ENCODE data around the gene TMPRSS6.
"Not testable (repeated sequence)": the region's sequence is repeated elsewhere in the genome, so short reads cannot be mapped to it uniquely, and the experiment has no call there.

TMPRSS6 gene

DNA sequence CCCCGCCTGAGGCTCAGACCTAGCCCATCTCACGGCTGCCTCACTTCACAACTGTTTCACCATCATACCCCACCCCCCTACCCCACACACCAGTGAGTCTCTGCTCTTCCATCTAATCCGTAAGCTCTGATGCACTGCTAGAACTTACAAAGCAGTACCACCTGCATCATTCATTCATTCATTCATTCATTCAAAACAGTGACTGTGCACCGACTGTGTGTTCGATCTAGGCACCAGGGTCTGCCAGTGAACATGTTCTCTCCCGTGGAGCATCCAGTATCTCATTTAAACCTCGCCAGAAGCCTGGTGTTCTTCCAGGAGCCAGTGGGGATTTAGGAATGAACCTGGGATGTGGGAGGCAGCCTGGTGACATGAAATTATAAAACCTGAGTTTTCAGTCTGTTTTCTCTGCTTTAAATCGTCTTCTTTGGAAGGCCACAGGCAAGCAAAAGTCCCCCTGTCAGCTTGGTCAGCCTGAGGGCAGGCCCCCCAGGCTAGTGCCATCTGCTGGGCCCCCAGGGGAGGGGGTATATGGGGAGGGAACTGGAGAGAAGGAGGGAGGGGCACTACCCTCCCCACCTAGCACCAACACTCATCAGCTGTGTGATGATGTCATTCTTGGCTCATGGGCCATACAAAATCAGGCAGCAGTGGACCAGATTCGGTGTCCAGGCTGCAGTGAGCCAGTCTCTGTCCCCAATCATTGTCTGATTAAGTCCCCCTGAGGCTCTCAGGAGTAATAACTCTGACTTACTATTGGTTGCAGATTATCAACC lies 18.4 kb downstream of the TMPRSS6 start:
- no peak overlapping the region for H3K4me3 ChIP-seq (ENCODE audit: low read depth, low read length)

DNA sequence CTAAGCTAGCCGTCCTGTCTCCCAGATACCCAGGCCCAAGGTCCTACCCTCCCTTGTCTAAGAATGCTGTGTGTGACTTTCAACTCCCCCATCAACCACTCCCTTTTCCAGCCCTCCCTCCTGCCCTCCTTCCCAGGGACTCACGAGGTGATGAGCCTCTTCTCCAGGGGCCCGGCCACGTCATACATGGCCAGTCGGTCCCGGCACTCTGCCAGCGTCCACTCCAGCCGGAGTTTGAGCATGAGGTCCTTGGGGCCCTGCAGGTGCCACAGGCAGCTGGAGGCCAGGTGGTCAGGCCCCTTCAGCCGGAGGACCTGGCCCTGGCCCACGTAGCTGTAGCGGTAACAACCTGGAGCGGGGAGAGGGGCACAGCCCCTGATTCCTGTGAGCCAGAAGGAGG lies 20.1 kb downstream of the TMPRSS6 start:
- H3K4me3 ChIP-seq (ENCODE audit: low read depth, low read length): no peak overlapping the region

DNA sequence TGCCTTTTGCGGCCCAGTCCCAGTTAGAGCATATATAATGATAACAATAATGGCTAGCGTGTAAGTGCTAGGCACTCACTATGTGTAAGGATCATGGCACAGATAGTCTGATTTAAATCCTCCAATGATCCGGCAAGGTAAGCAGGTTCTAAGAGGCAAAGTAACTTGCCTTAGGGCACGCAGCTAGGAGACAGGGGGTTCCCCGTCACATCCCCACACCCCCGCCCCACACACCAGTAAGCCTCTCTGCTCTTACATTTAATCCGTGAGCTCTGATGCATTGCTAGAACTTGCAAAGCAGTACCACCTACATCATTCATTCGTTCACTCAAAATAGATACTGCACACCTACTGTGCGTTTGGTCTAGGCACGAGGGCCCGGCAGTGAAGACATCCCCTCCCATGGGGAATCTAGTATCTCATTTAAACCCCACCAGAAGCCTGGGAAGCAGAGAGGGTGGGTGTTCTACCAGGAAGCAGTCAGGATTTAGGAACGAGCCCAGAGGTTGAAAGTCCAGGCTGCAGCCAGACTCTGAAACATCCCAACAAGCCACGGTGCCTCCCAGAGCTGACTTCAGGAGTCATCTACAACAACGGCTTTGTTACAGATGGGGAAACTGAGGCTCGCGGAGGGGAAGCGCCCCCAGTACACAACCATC lies 20.6 kb downstream of the TMPRSS6 start:
- H3K4me3 ChIP-seq (ENCODE audit: low read depth, low read length): no peak overlapping the region

DNA sequence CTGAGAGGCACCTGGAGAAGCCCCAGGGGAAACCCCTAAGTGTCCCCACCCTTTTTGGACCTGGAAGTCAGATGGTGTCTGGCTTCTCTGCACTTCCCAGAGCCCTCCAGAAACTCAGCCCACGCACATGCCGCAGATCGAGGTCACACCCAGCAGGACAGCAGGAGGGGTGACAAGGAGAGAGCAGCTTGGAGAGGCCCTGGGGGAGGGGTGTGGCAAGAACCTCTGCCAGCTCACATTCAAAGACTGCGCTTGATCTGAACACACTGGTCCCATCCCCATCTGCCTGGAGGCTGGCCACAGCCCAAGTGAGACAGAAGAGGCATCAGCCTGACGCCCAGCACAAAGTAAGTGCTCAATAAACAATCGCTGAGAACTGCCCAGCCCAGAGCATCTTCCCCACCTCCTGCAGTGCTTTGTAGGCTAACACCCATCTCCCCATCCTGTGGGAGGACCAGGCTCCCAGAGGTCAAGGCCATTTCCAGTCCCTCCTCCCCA lies 21.4 kb downstream of the TMPRSS6 start:
- H3K4me3 ChIP-seq (ENCODE audit: low read depth, low read length): no peak overlapping the region

DNA sequence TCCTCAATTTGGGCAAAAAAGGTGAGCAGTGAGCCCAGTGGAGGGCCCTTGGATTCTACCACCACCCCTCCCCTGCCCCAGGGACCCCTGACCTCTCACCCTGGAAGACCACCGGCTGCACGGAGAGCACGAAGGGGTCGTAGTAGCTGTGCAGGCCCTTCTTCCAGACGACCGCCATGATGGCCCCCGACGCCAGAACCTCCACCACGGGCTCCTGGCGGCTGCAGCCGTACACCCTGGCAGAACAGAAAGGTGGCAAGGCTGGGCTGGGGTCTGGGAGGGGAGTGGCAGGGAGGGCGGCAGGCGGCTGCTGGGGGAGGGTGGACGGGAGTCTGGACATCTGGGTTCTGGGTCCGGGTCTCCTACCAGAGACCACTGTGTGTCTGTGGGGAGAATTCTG lies 23.3 kb downstream of the TMPRSS6 start:
- no peak overlapping the region for H3K4me3 ChIP-seq (ENCODE audit: low read depth, low read length)

DNA sequence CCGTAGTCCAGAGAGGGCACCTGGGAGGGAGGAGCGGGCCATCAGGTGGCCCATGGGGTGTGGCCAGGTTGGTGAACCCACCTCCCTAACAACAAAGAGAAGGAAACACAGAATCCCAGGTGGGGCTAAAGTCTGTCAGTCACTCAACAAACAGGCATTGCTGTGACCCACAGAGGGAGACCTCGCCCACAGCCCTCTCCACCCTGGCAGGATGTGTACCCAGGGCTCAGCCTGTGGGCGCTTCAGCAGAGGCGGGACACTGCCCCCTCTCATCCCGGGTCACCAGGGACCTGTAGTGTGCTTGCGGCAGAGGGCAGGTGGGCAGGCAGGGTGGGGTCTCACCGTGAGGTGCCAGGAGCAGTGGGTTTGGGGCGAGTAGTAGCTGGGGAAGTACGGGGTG lies 25.1 kb downstream of the TMPRSS6 start:
- H3K4me3 ChIP-seq (ENCODE audit: low read depth, low read length): no peak overlapping the region

DNA sequence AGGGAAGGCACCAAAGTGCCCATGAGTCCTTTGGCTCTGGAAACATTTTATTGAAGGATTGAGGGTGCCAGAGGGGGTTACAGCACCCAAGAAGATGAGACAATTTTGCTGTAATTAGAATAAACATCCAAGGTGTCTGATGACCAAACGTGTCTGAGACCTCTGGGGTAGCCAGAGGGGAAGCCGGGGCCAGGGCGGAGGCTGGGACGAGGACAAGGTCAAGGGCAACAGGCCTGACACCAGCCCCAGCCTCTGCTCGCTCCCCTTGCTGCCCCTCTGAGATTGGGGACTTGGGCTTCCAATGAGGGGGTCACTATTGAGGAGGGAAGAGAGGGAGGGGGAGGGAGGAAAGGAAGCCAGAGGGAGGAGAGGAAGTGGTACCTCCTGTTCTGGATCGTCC lies 25.6 kb downstream of the TMPRSS6 start:
- no peak overlapping the region for H3K4me3 ChIP-seq (ENCODE audit: low read depth, low read length)

DNA sequence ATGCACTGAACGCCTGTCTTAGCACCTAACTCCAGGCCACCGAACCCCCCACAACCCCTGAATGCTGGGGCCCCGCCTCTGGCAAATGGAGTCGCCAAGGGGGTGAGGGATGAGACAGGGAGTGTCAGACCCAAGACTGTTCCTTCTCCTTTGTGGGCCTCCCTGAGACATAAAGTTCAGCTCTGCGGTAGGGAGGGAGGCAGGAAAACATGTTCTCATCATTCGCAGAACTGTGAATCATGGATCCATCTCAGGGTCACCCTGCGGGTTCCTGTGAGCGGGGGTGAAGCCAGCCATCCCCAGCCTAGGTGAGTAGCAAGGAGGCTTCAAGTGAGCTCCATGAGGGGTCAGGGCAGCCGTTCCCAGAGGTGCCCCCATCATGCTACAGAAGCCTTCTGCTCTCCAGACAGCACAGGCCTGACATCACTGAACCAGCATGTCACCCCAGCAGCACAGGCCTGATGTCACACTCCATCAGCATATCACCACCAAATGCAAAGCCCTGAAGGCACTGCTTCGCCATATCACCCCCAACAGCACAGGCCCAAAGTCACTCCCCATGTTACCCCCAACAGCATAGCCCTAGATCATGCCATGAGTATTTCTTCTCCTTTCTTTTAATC lies 27.2 kb downstream of the TMPRSS6 start:
- no peak overlapping the region for H3K4me3 ChIP-seq (ENCODE audit: low read depth, low read length)

DNA sequence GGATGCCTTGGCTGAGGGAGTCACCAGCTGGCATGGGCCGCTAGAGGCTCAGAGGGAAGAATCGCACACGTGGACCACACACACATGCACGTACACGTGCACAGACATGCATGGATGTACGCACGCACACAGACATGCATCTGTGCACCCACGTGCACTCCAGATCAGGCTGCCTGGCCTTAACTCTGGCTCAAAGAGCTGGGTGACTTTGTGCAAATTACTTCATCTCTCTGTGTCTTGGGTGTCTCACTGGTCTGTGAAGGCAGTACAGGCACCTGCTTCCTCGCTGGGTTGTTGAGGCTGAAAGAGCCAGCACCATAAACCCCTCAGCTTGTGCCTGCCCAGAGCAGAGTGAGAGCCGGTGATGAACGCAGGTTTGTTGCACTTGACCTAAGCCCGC lies 28.7 kb downstream of the TMPRSS6 start:
- H3K4me3 ChIP-seq (ENCODE audit: low read depth, low read length): no peak overlapping the region

DNA sequence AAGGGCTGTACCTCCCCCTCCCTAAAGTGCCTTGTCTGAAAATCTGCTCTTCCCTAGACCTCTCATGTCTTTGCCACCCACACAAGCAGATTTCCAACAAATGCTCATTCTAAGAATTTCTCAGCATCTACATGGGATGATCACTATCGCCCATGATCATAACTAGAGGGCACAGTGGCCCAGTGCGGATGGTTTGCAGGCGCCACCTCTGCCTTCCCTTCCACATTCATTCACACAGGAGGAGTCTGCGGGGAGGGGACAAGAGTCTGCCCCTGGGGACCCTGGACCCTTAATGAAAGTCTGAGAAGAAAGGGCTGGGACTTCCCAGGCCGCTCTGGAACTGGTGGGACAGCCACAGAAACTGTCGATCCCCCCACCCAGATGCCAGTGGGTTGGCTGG lies 29.1 kb downstream of the TMPRSS6 start:
- H3K4me3 ChIP-seq (ENCODE audit: low read depth, low read length): no peak overlapping the region

DNA sequence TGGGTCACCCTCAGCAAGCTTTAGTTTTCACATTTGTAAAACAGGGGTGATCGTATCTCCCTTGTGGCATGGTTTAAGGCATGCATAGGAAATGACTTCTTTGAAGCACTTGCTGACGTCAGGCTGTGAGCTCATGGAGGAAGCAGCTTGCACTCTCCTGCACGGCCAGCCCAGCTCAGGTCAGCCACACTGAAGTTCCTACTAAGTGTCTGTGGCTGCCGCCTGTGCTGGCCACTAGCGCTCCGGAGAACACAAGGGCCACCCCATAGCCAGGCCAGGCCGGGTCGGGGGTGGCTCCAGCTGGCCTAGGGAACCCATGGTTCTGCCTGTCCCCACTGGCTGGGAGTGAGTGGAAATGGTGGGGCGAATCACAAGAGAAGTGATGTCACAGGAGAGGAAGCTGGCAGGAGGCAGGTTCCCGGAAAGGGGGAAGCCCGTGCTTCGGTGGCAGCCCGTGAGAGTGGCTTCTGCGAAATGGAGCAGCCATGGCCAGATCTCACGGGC lies 29.8 kb downstream of the TMPRSS6 start:
- H3K4me3 ChIP-seq (ENCODE audit: low read depth, low read length): no peak overlapping the region

DNA sequence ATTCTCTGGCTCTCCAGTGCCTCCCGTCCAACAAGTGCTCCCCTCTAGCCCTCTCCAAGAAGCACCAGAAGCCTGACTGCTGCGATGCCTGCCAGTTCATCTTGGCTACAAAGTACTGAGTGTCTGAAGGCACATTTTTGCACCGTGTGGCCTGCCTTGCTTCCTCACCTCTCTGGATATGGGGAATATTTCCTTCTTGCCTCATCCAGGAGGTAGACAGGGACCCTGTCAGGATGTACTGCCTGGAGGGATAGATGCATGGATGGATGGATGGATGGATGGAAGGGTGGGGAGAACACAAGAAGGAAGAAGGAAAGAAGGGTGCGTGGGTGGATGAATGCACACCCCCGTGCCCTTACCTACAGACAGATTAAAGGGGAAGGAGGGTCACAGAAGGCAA lies 30.4 kb downstream of the TMPRSS6 start:
- H3K4me3 ChIP-seq (ENCODE audit: low read depth, low read length): no peak overlapping the region

DNA sequence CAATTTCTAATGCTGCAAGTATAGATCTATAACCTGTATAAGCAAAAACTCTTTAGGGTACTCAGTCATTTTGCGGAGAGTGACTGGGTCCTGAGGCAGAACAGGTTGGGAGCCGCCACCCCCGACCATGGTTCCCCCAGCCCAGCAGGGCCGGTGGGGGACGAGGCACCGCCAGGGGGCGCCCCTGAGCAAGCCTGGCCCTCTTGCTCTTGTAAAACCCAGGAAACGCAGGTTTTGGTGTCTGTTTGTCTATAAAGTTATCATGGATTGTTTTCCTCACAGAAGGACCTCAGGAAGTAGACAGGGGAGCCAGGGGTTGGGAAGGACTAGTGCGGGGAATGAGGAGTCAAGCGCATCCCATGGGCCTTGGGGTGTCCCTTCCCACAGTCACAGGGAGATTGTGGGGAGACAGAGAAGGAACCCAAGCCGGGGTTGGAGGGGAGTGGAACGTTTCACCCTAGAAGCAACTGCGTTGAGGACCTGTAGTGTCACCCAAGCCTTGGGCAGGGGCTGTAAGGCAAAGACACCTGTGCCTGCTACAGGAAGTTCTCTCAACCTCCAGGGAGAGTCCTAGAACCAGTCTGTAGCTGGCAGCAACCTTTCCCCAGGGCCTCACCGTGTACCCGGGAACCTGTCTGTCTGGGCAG lies 31.6 kb downstream of the TMPRSS6 start:
- H3K4me3 ChIP-seq (ENCODE audit: low read depth, low read length): no peak overlapping the region

DNA sequence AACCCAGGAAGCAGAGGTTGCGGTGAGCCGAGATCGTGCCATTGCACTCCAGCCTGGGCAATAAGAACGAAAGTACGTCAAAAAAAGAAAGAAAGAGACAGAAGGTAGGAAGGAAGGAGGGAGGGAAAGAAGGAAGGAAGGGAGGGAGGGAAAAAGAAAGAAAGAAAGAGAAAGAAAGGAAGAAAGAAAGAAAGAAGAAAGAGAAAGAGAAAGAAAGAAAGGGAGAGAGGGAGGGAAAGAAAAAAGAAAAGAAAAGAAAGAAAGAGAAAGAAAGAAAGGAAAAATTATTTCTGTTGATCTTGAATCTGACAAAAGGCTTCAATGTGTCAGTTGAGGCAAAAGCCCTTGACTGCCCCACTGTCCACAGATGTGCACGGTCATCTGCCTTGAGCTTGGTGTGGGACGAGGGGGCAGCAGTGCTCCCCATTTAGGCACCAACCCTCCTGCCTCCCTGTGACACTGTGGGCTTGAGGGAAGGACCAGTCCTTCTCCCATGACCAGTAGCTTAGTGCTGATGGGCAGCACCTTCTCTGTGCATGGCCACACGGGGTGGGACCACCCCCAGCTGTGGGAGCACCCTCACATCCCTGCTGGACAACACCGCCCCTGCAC lies 33.6 kb downstream of the TMPRSS6 start:
- H3K4me3 ChIP-seq (ENCODE audit: low read depth, low read length): no peak overlapping the region

DNA sequence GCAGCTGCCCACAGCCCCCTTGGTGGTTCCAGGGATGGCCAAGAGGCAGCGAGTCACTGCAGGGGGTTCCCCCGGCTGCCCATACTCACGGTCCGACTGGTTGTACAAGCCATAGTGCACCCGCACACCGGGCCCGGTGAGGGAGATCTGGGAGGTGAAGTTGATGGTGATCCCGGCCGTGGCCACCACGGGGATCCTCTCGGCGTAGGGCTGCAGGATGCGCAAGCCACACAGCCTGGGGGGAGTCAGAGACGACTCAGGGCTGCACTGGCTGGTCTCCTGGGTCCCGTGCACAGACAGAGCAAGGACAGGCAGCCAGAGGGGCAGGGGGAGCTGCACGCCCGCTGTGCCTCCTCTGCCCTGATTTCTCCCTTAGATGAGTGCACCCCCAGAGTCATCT lies 34.5 kb downstream of the TMPRSS6 start:
- H3K4me3 ChIP-seq (ENCODE audit: low read depth, low read length): no peak overlapping the region

DNA sequence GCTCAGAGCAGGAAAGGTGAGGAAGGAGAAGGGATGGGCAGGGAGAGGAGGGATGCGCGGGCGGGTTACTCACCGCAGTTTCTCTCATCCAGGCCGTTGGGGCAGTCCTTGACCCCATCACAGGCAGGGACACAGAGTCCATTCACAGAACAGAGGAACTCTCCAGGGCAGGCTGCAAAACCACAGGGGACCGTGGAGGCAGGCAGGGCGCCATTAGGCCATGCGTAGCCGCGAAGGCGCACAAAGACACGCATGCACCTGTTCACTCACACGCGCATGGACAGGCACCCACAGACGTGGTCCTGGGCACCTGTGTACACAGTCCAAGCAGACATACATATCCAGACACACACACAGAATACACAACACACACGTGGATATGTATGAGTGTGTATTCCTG lies 35.0 kb downstream of the TMPRSS6 start:
- H3K4me3 ChIP-seq (ENCODE audit: low read depth, low read length): no peak overlapping the region

DNA sequence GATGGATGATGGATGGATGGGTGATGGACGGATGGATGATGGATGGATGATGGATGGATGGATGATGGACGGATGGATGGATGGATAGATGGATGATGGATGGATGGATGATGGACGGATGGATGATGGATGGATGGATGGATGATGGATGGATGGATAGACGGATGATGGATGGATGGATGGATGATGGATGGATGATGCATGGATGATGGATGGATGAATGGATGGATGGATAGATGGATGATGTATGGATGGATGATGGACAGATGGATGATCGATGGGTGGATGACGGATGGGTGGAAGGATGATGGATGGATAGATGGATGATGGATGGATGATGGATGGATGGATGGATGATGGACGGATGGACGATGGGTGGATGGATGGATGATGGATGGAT lies 36.8 kb downstream of the TMPRSS6 start:
- no peak overlapping the region for H3K4me3 ChIP-seq (ENCODE audit: low read depth, low read length)

DNA sequence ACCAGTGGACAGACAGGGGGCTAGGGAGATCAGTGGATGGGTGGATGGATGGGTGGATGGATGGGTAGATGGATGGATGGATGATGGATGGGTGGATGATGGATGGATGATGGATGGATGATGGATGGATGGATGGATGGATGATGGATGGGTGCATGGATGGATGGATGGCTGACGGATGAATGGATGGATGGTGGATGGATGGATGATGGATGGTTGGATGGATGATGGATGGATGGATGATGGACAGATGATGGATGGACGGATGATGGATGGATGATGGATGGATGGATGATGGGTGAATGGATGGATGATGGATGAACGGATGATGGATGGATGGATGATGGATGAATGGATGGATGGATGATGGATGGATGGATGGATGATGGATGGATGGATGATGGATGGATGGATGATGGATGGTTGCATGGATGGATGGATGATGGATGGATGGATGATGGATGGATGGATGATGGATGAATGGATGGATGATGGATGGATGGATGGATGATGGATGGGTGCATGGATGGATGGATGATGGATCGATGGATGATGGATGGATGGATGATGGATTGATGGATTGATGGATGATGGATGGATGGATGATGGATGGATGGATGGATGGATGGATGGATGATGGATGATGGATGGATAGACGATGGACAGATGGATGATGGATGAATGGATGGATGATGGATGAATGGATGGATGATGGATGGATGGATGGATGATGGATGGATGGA lies 37.5 kb downstream of the TMPRSS6 start:
- not testable (repeated sequence) for H3K4me3 ChIP-seq (ENCODE audit: low read depth, low read length)

DNA sequence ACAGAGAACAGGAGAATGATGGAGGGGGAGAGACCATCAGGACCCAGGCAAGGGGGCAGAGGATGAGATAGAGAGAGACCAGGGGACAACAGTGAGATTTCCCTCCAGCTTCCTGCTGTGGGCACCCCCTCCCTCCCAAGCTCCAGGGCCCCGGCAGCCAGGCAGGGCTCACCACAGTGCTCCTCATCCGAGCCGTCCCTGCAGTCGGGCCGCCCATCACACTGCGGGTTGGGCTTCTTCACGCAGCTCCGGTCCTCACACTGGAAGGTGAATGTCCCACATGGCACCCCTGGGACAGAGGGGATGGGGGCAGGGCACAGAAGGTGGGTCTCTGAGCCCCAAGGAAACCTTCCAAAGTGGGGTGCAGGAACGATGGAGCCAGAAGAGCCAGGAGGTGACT lies 38.8 kb downstream of the TMPRSS6 start:
- H3K4me3 ChIP-seq (ENCODE audit: low read depth, low read length): no peak overlapping the region

DNA sequence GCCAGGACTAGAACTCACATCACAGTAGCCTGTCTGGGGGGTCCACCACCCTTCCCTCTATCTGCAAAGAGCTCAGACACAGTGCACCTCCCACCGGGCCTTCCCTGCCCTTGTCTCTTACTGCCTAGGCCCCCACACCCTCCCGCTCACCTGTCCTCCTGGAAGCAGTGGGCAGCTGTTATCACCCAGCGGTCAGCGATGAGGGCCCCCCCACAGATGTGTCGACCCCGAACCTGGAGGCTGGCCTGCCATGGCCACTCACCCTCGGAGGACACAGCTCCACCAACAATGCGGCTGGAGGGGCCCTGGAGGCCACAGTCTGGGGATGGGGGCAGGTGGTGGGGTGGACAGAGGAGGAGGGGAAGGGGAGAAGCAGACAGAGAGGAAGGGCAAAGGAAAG lies 39.2 kb downstream of the TMPRSS6 start:
- H3K4me3 ChIP-seq (ENCODE audit: low read depth, low read length): no peak overlapping the region

All from iPS-11a (cell line).